Ecto neural progenitor cell (in vitro differentiated cells): Measurements from ENCODE around the gene F5.

Experiments
- DNase-seq: peaks from one replicate; pipeline ENCODE4 v3.0.0-alpha.2; 2018; ENCODE audit warnings: low spot score

Gene F5

DNA sequence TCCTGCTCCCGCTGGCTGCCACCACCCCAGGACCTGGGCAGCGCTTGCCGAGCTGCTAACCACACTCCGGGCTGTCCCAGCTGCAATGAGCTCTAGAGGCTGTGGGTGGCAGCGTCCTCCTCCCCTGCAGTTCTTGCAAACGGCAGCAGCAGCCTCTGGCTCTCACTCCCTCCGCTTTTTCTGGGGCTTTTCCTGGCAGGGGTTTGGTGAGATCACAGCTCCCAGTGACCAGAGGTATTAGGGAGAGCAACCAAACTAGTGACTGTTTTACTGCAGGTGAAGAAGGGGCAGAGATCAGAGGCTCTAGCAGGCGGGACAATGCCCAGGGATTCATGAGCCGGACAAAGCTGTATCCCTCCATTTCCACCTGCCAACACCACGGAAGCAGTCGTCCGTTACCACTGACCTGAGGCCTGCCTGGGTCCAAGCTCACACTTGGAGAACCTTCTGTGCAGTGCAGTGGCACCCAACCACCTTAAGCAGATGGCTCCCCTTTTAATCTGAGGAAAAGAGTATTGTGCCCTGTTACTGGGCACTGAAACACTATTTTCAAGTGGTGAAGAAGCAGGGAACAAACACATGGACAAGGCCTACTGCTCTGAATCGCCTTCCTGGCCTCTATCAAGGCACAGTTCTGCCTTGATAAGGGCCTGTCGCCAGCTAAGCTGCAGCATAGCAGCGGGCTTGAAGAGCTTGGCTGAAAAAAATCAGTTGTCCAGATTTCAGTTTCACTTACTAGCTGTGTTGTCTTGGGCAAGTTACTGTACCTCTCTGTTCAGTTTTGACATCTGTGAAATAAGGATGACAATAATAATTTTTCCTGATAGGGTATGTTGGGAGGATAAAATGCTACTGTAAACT lies at the start of gene F5:
TSS of gene F5 (minus strand) at position 87 of the 861 bp plus-strand sequence. CDS start 95 bp downstream, outside the sequence.
- DNase-seq, result peak; percentile 85

DNA sequence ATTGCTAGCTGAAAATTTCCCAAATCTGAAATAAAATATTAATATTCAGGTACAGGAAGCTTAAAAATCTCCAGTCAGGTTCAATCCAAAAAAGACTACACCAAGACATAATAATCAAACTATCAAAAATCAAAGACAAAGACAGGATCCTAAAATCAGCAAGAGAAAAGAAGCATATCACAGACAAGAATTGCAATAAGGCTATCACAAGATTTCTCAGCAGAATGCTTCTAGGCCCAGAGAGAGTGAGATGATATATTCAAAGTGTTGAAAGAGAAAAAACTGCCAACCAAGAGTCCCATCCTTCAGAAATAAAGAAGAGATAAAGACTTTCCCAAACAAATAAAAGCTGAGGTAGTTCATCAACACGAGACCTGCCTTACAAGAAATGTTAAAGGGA lies 48.6 kb upstream of the F5 start:
- DNase-seq, result no peak

DNA sequence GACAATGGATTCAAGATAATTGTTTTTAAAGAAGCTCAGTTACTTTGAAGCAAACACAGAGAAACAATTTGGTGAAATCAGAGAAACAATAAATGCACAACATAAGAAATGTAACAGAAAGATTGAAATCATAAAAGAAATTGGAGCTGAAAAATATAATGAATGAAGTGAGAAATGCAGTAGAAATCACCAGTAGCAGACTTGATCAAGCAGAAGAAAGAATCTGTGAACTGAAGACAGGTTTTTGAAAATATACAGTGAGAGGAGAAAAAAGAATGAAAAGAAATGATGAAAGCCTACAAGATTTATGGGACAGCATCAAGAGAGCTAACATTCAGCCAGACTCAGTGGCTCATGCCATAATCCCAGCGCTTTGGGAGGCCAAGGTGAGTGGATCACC lies 47.9 kb upstream of the F5 start:
- no peak for DNase-seq

DNA sequence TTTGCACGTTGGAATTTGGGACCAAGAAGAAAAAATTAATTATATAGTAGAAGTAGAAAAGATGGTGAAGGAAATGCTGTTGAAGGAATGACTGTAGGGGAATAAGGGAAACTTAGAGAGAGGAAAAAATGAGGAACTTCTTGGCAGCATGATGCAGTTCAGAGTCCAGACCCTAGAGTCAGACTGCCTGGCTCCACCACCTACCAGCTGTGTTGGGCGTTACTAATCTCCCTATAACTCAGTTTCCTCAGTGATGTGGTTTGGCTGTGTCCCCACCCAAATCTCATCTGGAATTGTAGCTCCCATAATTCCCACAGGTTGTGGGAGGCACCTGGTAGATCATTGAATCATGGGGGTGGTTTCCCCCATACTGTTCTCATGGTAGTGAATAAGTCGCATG lies 45.0 kb upstream of the F5 start:
- DNase-seq, result no peak

DNA sequence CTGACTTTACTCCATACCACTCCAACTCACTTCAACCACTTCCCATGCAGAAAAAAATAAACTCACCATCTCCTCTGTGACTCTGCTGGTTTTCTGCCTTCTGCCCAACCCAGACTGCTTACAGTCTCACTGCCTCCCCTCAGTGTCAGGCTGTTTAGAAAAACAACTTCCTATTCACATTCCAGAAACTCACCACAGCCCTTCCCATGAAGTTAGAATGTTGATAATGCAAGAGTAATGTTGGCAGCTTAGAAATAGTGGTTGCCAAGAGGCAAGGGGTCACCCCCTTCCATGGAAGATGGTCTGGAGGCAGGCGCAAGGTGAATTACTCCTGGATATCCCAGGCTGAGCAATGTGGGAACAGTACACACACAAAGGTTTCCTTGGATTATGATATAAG lies 43.7 kb upstream of the F5 start, which contains the start of gene SELP:
TSS of gene SELP (minus strand) at position 119 of the 400 bp plus-strand sequence. CDS start at position 69, 50 bp downstream.
- no peak for DNase-seq

DNA sequence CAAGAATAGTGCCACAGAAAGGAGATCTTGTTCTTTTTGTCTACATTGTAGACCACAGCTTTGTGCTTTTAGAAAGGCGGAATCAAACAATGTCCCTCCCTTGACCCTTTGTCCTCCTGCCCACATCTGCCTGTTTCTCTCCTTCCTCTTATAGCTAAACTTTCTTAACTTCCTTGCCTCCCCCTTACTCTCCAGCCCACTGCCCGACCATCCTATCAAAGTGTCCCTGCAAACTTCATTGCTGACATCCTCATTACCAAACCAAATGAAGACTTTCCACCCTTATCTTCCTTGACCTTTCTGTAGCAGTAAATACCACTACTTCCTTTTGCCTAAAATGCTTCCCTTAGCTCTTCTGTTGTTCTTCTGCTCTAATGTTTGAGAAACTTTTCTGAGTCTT lies 38.6 kb upstream of the F5 start:
- DNase-seq, result no peak

DNA sequence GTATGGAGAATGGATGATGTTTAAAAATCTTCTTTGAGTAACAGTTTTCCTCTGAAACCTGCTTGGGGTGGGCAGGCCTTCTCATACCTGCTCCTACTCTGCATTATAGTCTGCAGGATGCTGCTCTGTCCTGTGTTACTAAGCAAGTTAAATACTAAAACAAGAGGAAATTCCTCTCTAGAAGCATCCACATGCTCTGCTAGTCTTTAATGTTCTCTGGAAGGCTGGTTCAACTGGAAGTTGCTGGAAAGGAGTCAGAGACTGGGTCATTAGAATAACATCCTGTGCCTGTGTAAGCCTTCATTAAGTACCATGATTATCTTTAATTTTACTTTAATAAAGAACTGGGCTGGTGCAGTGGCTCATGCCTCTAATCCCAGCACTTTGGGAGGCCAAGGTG lies 37.8 kb upstream of the F5 start:
- DNase-seq, result no peak

DNA sequence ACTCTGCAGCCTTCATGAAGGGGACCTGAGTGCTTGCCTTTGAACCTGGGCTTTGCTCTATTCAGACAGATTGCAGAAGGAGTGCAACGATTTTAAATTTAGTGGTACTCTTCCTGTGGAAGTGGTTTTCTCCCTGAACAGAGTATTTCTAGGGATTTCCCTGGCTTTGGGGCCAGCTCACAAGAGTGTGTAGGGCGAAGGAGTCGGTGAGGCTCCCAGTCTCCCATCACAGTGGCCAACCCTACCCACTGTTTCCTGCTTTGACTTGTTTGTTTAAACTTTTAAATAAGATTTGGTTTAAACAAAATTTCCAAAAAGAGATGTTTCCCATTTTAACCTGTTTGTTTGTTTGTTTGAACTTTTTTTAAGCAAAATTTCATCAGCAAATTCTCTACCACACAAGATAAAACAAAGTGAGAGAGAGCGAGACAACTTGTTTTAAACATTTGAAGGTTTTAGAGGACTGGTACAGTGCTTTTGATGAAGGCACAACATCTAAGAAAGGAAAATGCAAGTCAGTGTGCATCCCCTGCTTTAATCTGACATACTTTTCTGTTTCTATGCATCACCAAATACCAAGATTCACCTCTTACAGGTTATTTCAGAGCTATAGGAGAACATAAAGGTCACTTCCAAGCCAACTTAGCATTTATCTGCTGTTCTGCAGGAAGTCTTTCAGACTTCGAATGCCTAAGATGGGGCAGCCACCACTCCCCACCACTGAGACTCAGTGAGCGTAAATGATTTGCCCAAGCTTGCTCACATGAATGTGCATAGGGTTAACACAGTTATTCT lies 37.0 kb upstream of the F5 start:
- DNase-seq, result no peak

DNA sequence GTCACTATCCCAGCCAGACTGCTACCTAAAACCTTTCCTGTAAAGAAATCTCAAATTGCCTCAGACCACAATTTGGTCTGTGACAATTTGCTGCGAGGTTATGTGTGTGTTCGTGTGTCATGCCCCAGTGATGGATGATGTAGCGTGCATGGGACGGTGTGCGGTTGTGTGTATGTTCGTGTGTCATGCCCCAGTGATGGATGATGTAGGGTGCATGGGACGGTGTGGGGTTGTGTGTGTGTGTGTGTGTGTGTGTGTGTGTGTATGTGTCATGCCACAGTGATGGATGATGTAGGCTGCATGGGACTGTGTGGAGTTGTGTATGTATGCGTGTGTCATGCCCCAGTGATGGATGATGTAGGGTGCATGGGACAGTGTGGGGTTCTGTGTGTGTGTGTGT lies 34.3 kb upstream of the F5 start:
- DNase-seq, result no peak

DNA sequence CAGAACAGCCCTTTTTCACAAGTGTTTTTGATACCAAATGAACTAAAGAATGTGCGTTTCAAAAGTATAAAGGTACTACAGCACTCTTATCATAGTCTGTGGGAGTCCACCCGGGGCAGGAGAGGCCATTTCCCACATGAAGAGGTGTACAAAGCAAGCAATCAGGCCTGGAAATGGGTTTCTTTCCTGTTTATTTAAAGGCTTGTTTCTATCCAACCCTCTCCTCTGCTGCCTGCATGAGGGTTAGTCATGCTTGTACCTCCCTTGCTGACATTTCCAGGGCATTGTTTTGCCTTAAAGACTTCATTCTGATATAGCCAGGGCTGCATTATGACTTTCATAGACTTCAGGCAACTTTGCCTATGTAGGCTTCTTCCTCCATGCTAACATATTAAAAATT lies 32.1 kb upstream of the F5 start:
- DNase-seq, result no peak

DNA sequence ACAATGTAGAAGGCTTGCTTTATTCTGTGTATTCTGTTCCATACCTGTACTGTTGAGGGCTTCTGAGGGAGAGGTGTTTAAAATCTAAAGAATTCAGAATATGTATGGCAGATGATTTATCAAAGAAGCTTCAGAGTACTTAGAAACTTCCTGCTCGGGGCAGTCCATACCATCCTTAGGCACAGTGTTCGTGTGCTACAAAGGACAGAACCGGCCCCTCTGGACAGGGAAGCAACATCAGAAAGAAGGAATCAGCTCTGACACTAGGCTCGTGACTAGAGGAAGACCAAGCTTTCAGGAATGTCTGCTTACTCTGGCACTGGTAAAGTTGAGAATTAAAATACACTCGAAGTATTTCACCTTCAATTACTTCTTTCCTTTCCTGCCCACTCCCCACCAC lies 29.5 kb upstream of the F5 start:
- no peak for DNase-seq

DNA sequence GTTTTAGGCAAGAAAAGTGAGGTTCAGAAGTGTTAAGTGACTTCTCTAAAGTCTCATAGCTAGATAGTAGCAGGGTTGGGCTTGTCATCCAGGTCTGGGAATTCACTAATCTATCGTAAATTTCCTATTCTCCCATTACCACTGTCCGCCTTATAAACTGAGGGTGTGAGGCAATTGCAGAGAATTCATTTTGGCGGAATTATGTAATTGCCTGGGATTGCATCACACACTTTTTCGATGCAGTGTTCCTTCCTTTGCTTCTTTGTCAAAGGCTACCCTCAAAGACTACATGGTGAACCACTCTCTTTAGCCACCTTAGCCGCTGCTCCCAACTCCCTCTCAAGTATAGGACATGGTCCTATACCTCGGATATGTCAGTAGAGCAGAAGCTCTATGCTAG lies 24.6 kb upstream of the F5 start:
- DNase-seq, result no peak

DNA sequence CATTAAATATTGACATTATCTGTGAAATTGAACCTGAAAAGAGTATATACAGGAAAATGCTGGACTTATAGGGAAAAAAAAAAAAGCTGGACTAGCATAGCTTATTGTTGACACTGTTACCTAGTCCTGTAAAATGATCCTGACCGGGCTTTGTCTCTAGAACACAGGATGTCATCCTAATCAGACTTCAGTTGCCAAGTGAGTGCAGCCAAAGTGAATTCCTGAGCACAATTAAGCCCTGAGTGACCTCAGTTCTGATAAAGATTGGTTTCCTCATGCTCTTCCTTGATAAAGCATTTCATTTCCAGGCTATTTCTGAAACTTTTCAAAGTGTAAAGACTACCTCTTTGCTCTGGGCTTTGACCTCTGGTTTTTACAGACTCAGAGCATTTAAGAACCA lies 23.8 kb upstream of the F5 start:
- DNase-seq, result no peak

DNA sequence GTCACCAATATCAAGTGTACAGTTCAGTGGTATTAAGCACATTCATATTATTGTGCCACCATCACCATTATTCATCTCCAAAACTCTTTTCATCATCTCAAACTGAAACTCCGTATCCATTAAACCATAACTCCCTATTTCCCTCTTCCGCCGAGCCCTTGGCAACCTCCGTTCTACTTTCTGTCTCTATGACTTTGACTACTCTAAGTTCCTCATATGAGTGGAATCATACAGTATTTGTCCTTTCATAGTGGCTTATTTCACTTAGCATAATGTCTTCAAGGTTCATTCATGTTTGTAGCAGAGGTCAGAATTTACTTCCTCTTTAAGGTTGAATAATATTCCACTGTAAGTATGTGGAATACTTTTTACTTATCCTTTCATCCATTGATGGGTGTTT lies 21.9 kb upstream of the F5 start:
- no peak for DNase-seq

DNA sequence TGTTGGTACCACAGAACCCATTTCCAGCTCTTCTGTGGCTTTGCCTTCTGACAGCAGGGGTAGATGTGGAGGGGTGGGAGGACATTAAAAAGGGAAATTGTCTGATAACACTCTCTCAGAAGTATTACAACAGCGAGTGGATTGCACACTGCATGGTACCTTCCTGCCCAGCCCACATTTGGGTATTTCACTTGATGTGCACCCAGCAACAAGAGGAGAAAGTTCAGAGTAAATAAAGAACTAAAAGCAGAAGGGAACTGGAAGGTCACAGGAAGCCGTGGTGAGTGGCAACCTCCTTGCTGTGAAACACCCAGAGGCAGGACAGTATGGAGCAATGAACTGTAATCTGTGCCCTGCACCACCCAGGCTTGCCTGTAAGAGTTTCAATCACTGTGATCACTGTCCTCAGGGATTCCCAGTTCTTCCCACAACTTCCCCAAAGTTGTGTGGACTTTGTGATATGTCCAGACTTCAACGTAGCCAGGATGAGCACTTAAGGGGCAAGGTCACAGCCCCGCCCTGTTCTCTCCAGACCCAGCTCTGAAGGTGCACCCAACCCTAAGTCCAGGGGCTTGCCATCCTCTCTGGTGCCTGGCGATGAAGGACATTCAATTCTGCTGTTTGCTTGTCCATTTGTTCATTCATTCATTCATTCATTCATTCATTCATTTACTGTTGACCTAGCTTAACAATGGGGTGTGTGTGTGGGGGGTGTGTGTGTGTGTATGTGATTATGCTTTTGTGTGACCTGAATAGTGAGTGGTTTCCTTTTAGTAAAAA lies 18.7 kb upstream of the F5 start:
- no peak for DNase-seq

DNA sequence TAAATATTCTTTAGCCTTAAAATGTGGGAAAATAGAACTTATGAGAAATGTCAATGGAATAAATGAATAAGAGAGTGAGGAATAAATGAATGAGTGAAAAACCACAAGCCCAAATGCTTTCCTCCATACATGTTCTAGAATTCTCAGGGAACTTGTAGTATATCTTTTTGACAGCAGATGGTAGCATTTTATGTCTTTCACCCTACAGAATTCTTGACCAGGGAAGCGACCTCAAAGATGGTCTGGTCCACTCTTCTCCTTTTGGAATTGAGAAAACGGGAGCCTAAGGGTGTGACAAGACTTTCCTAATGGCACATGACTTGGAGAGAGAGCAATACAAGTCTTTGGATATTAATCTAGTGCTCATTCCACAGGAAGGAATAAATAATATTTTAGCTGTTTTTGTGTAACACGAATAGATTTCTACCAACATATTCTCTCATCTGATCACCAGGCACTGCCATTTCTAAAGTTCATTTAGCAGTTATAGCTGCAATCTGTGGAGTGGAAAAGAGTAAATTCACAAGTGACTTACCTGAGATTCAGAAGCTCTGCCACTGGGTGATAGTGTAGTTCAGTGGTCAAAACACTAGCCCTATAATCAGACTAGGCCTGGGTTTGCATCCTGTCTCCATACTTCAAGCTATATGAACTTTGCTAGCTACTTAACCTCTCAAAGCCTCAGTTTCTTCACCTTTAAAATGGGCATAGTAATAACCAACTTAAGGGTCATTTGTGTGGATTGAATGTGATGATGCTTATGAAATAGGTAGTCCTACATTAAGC lies 15.0 kb upstream of the F5 start:
- DNase-seq, result no peak

DNA sequence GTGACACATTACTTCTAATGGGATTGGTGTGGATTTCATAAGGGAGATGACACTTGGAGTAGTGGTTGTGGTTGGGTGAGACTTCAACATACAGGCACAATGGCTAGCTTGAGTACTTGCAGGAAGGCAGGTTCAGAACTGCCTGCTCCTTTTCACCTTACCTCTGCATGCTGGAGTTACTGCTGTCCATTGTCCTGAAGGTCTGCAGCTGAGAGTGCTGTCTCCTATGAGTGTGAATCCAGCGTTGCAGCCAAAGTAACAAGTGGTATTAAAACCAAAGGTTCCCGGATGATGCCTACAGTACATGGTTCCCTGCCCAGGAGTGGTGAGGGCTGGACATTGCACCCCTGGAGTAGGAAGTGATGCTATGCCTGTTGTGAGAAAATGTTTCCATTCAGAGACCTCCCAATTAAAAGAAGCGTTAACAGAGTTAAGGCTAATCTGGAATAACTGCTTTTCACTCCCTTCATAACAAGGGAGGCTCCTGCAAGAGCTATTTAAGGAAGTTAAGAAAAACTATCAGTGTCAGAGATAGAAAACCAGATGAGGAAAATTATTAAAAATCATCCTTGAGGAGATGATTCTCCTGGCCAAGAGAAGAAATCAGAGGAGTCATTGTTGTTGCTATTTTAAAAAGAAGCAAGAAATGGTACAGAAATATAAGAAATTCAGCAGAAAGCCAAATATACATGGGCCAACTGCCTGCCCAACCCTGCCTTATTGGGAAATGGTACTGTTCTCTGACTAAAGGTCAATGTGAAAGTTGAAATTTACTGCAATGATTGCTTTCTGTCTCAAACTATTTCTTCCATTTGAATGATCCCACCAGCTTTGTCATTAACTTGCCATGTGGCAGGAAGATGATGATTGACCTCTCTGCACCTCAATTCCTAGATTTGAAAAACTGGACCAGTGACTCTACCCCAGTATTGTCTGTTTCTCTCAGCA lies 9.8 kb upstream of the F5 start:
- DNase-seq, result peak; percentile 56

DNA sequence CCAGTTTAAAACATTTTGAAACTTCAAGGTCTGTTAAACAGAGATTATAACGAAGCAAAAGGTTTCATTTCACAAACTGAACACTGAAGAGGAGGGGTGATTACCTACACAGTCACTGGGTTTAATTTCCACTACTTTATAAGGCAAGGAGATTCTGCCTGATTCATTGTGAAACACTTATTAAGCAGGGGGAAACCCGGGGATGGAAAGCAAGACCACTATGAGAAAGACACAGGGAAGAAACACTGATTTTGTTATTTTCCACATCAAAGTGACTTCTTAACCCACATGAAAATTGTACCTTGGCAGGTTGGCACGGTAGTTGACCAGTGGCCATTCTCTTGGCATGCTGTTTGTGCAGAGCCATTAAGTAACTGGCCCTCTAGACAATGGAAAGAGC lies 8.1 kb upstream of the F5 start:
- no peak for DNase-seq

DNA sequence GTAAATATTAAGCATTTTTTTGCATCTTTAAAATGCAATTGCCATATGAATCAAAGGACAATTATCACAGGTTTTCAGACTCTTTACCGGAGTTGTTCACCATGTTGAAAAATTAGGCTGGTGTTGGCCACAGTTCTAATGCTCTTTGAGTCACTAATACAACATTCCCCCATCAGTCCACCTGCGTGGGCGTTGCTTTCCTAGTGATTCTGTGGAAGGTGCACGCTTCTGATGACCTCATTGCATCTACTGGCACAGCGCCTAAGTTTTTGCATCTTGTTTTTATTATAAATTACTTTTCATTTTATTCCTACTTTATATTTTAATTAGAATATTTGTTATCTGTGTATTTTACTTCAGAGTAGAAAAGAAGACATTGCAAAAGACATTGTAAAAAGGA lies 4.7 kb upstream of the F5 start:
- no peak for DNase-seq

DNA sequence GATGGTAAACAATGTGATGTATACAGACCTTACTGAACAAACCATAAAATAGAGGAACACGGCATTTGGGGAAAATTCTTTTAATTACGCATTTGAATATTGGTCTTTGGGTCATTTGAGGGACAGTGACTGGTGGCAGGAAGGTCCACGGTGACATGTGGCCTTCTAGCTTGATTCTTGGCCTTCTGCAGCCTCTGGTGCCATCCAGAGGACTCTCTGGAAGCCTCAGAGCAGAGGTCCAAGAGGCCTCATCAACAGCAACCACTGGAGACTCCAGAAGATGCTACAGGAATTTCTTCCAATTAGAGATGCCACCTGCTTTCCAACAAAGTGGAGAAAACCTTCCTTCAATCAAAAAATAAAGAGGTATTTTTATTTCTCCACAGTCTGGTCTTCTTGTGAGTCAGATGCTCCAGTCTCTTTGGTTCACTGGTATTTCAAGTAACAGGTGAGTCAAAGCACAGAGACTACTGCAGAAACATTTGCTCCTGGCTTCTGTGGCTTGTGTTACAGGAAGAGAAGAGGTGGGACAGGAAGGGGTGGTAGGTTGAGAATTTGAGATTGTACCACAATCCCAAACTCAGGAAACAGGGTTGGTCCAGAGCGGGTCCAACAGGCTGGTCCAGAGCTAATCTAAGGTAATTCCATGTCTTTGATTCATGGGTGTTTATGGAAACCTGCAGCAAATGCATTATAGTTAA lies 2.7 kb upstream of the F5 start:
- no peak for DNase-seq
